OCI-LY1 (cell line): ENCODE measurements around the gene TRIO.

Experiments
- H2AFZ ChIP-seq: fragments of 200-600 bp; sonication (generic), shearing (Covaris generic); 2 replicates; pipeline ENCODE4 v1.6.0; 2014; ENCODE audit warnings: antibody characterized with exemption, mild to moderate bottlenecking, low read length
- H3F3A ChIP-seq: fragments of 200-600 bp; sonication (generic), shearing (Covaris generic); 2 replicates; pipeline ENCODE4 v1.6.0; 2014; ENCODE audit warnings: mild to moderate bottlenecking, antibody characterized with exemption, low read length, moderate library complexity; ENCODE audit not compliant: insufficient read depth
- H3K27ac ChIP-seq: fragments of 200-600 bp; sonication (generic); 2 replicates; pipeline ENCODE4 v1.5.1; 2014; ENCODE audit warnings: low read length, mixed run types, mild to moderate bottlenecking, low read depth; ENCODE audit not compliant: poor library complexity, severe bottlenecking
- H3K27me3 ChIP-seq: fragments of 200-600 bp; sonication (generic); 2 replicates; pipeline ENCODE4 v1.6.0; 2014; ENCODE audit warnings: antibody characterized with exemption, mild to moderate bottlenecking, low read length, moderate library complexity; ENCODE audit not compliant: insufficient read depth
- H3K36me3 ChIP-seq: fragments of 200-600 bp; sonication (generic); 2 replicates; pipeline ENCODE4 v1.6.1; 2014; ENCODE audit warnings: mild to moderate bottlenecking, antibody characterized with exemption, low read length, moderate library complexity, mixed read lengths; ENCODE audit not compliant: insufficient read depth
- H3K4me1 ChIP-seq: fragments of 200-600 bp; sonication (generic); 2 replicates; pipeline ENCODE4 v1.5.1; 2014; ENCODE audit warnings: mild to moderate bottlenecking, low read length, moderate library complexity; ENCODE audit not compliant: insufficient read depth, severe bottlenecking
- H3K4me2 ChIP-seq: fragments of 200-600 bp; sonication (generic), shearing (Covaris generic); 2 replicates; pipeline ENCODE4 v1.6.1; 2014; ENCODE audit warnings: low read length
- H3K4me3 ChIP-seq: fragments of 200-600 bp; sonication (generic); 2 replicates; pipeline ENCODE4 v1.5.1; 2014; ENCODE audit warnings: low read length, low read depth, mild to moderate bottlenecking, mixed read lengths; ENCODE audit not compliant: poor library complexity, severe bottlenecking
- H3K79me2 ChIP-seq: fragments of 200-600 bp; shearing (Covaris generic); 2 replicates; pipeline ENCODE4 v1.6.1; 2016; ENCODE audit warnings: mixed run types, low read length, mixed read lengths; ENCODE audit not compliant: insufficient read depth
- H3K9ac ChIP-seq: fragments of 200-600 bp; sonication (generic), shearing (Covaris generic); 2 replicates; pipeline ENCODE4 v1.6.1; 2014; ENCODE audit warnings: mild to moderate bottlenecking, low read length, mixed read lengths
- H3K9me2 ChIP-seq: fragments of 200-600 bp; sonication (generic), shearing (Covaris generic); 2 replicates; pipeline ENCODE4 v1.6.1; 2014; ENCODE audit warnings: low read depth, mild to moderate bottlenecking, low read length, mixed read lengths
- H3K9me3 ChIP-seq: fragments of 200-600 bp; shearing (Covaris generic); 2 replicates; pipeline ENCODE4 v1.6.1; 2014; ENCODE audit warnings: low read length, mixed read lengths
- H4K20me1 ChIP-seq: fragments of 200-600 bp; sonication (generic), shearing (Covaris generic); 2 replicates; pipeline ENCODE4 v1.6.0; 2016; ENCODE audit warnings: mild to moderate bottlenecking, low read length; ENCODE audit not compliant: insufficient read depth
- EZH2 ChIP-seq: fragments of 200-600 bp; sonication (generic), shearing (Covaris generic); IDR thresholded peaks from 2 replicates; pipeline ENCODE4 v1.8.0; 2017; ENCODE audit warnings: borderline replicate concordance, mixed run types, mild to moderate bottlenecking, antibody characterized with exemption, low read length, moderate library complexity, mixed read lengths
- TF ChIP-seq, protein P1 (sequence below): fragments of 200-600 bp; sonication (generic), shearing (Covaris generic); IDR thresholded peaks from 2 replicates; pipeline ENCODE4 v1.5.1; 2017; ENCODE audit warnings: mild to moderate bottlenecking, antibody characterized with exemption, low read length, moderate library complexity, mixed read lengths

Gene TRIO

DNA sequence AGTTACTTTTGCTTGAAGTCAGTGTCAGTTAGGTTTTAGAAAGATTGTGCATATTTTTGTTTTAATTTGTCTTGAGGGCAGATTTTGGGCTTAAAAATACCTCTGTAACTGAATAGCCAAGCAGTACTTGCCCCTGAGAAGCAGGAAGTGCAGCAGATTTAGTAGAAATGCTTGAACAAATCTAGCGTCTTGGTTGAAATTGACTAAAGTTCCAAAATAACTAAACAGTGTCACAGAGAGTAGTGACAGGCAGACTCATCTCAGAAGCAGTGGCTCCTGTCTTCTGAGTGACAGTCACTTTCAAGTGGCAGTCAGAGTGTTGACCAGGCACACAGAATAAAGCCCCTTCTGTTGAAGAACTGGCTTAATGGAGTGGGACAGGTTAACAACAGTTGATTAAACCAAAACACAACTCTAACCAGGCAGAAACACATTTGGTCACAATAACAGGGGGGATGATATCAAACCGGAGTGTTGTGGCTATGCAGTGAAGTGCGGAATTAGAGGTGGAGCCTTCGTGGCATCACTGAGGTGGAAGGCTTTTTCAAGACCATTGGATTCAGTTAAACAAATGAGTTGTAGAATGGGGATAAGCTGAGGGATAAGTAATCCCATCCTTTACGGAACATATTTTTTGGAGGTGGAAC is 29.1 kb downstream of the TRIO start:
- no peak overlapping the region for H3K27ac ChIP-seq
- no peaks in the 10 kb centered on the region for H3K27me3 ChIP-seq
- no peaks in the 10 kb centered on the region for H3K9me3 ChIP-seq
- no peaks in the 10 kb centered on the region for H3K9me2 ChIP-seq
- H2AFZ ChIP-seq, result no peak overlapping the region
- no peak overlapping the region for H3K9ac ChIP-seq
- no peak overlapping the region for H3K4me3 ChIP-seq
- no peak overlapping the region for H3K4me2 ChIP-seq
- no peaks in the 10 kb centered on the region for H3K36me3 ChIP-seq
- no peaks in the 10 kb centered on the region for H3K79me2 ChIP-seq
- H3F3A ChIP-seq, result no peaks in the 10 kb centered on the region
- no peaks in the 10 kb centered on the region for H4K20me1 ChIP-seq
- TF ChIP-seq EZH2, result no peak
- TF ChIP-seq, protein P1, sequence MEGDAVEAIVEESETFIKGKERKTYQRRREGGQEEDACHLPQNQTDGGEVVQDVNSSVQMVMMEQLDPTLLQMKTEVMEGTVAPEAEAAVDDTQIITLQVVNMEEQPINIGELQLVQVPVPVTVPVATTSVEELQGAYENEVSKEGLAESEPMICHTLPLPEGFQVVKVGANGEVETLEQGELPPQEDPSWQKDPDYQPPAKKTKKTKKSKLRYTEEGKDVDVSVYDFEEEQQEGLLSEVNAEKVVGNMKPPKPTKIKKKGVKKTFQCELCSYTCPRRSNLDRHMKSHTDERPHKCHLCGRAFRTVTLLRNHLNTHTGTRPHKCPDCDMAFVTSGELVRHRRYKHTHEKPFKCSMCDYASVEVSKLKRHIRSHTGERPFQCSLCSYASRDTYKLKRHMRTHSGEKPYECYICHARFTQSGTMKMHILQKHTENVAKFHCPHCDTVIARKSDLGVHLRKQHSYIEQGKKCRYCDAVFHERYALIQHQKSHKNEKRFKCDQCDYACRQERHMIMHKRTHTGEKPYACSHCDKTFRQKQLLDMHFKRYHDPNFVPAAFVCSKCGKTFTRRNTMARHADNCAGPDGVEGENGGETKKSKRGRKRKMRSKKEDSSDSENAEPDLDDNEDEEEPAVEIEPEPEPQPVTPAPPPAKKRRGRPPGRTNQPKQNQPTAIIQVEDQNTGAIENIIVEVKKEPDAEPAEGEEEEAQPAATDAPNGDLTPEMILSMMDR, result no peak
- H3K4me1 ChIP-seq, result no peaks in the 10 kb centered on the region

DNA sequence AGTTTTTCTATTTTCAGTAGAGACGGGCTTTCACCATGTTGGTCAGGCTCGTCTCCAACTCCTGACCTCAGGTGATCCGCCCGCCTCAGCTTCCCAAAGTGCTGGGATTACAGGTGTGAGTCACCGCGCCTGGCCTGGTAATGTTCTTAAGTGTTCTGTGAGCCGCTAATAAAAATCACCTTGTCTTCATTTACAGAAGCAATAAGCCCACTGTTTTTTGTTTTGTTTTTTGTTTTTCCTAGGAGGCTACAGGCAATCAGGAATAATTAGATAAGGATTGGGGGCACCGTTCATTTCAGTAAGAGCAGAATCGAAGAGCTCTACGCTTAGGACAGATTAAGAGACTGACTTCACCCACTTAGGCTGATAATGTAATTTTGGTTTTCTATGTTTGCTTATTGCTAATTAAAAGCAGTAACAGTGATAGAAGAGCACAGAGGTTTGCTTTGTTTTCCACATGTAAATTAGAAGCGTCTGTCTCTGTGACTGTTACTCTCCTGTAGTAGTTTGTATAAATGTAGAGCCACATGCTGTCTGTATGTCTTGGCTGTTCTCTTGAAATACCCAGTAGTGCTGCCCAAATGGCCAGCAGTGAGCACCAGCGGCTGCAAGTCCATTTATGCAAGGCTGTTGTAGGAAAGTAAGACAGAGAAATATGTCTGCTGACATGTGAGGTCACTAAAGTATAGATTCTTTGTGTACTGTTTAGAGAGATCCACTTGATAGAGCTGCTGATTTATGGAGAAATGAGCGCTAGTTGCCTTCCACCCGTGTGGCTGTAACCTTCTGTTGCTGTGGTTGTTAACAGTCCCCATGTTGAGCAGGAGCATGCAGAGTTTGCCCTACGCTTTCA is 30.5 kb downstream of the TRIO start:
- H3K79me2 ChIP-seq, result no peaks in the 10 kb centered on the region
- TF ChIP-seq, protein P1, result no peak
- no peak for TF ChIP-seq EZH2
- no peaks in the 10 kb centered on the region for H3F3A ChIP-seq
- H3K9ac ChIP-seq, result no peak overlapping the region
- H3K4me3 ChIP-seq, result no peak overlapping the region
- no peak overlapping the region for H3K4me2 ChIP-seq
- no peaks in the 10 kb centered on the region for H3K36me3 ChIP-seq
- H4K20me1 ChIP-seq, result no peaks in the 10 kb centered on the region
- no peak overlapping the region for H2AFZ ChIP-seq
- no peaks in the 10 kb centered on the region for H3K27me3 ChIP-seq
- H3K9me3 ChIP-seq, result no peaks in the 10 kb centered on the region
- no peaks in the 10 kb centered on the region for H3K4me1 ChIP-seq
- no peaks in the 10 kb centered on the region for H3K9me2 ChIP-seq
- H3K27ac ChIP-seq, result no peak overlapping the region

DNA sequence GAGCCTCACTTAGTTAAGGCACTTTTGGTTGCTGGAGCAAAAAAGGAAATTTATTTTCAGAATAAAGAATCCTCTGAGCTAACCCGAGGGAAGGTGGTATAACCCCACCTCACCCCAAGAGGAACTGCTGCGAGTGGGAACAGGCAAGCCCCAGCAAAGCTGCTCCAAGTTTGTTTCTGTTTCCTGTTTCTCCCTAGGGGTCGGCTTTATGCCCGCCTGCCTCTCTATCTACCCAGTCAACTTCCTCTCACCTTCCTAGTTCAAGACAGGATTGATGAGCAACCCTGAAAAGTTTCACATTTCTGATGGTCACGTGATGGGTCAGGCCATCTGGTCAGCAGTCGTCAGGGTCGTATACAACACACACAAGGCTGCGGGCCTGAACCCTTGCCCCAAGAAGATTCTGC is 31.1 kb downstream of the TRIO start:
- H3K4me2 ChIP-seq, result no peak overlapping the region
- no peaks in the 10 kb centered on the region for H3K79me2 ChIP-seq
- no peak overlapping the region for H3K4me3 ChIP-seq
- H3K27me3 ChIP-seq, result no peaks in the 10 kb centered on the region
- no peaks in the 10 kb centered on the region for H3K9me3 ChIP-seq
- no peaks in the 10 kb centered on the region for H4K20me1 ChIP-seq
- TF ChIP-seq EZH2, result no peak
- TF ChIP-seq, protein P1, result no peak
- H3K9me2 ChIP-seq, result no peaks in the 10 kb centered on the region
- no peak overlapping the region for H3K9ac ChIP-seq
- H3K27ac ChIP-seq, result no peak overlapping the region
- no peaks in the 10 kb centered on the region for H3K36me3 ChIP-seq
- no peaks in the 10 kb centered on the region for H3K4me1 ChIP-seq
- H2AFZ ChIP-seq, result no peak overlapping the region
- no peaks in the 10 kb centered on the region for H3F3A ChIP-seq
